Measurements from ENCODE around the gene CDH13. TPM values are rescaled to one million over a fixed set of nuclear protein-coding genes. Genes with fewer than 3 reads are reported as not detected.

Gene CDH13
- total and polyA plus RNA-seq, 2 experiments from 2014 or later = 1.6 to 4.4 TPM

GRCh38 chr16:82848013-82848412 lies 221.2 kb downstream of the CDH13 start (continued):
- TF ChIP-seq ZNF462 (CRISPR knock-in tag; IDR thresholded peaks at IDR 0.05) = no peak
- TF ChIP-seq CTCF (conservative IDR thresholded peaks at IDR 0.05; ENCODE audit: low read depth in 2 of 2) = no peak
- no peak for TF ChIP-seq NANOG (IDR thresholded peaks at IDR 0.05; ENCODE audit: borderline replicate concordance)
- TF ChIP-seq ZNF114 (CRISPR knock-in tag; IDR thresholded peaks at IDR 0.05) = no peak
- no peak for TF ChIP-seq ETS1 (IDR thresholded peaks at IDR 0.05)
- TF ChIP-seq POLR2AphosphoS5 (IDR thresholded peaks at IDR 0.05; ENCODE audit: low read depth) = no peak
- TF ChIP-seq ZNF331 (CRISPR knock-in tag; IDR thresholded peaks at IDR 0.05; ENCODE audit: low read depth) = no peak
- no peak for TF ChIP-seq STAT1 (IDR thresholded peaks at IDR 0.05; ENCODE audit: unreplicated experiment)
- no peak for TF ChIP-seq EZH2phosphoT487 (IDR thresholded peaks at IDR 0.05; ENCODE audit: unreplicated experiment)
- no peak for TF ChIP-seq CREB1 (CRISPR knock-in tag; IDR thresholded peaks at IDR 0.05; ENCODE audit: low read depth)

All from GM23338 (cell line).